Naive thymus-derived CD8-positive, alpha-beta T cell (primary cell): ENCODE results near the gene FAM117B. TPM values are rescaled to one million over a fixed set of nuclear protein-coding genes. Genes with fewer than 3 reads are reported as not detected.
"Not testable (repeated sequence)": the region's sequence is repeated elsewhere in the genome, so short reads cannot be mapped to it uniquely, and the experiment has no call there.

ENCODE experiments used
- ATAC-seq, 2 donors: fragments of 150-1000 bp; cut with Tn5 transposase in 1 of 2; sonication (Bioruptor Pico), chemical (Tn5 transposase) in 1 of 2; 1 replicate in 1 of 2; 2 replicates in 1 of 2; pipeline ENCODE4 v1.10.0; 2021; ENCODE audit warnings: mild to moderate bottlenecking in 2 of 2, moderate library complexity in 2 of 2
- POLR2A ChIA-PET: fragments of 350-600 bp; sonication (Branson Sonifier 250); formaldehyde crosslinking; loops from one replicate; lab custom pipeline; 2021; ENCODE audit warnings: antibody characterized with exemption; lab: Charles Lee
- DNase-seq, 10 donors: peaks; one replicate each; pipeline versions ENCODE4 v3.0.0 to v3.0.0-alpha.2; 2020 to 2022
- H3K27ac Mint-ChIP-seq, 10 donors: one replicate each; pipeline ENCODE4 v1.8.0; 2020 to 2022; ENCODE audit warnings: mild to moderate bottlenecking in 10 of 10, mixed read lengths in 10 of 10, moderate library complexity in 4 of 10, inconsistent platforms in 1 of 10
- H3K27me3 Mint-ChIP-seq, 5 donors: one replicate each; pipeline ENCODE4 v1.8.0; 2021 to 2022; ENCODE audit warnings: mixed read lengths in 5 of 5
- H3K36me3 Mint-ChIP-seq, 3 donors: one replicate each; pipeline ENCODE4 v1.8.0; 2020 to 2022; ENCODE audit warnings: mixed read lengths in 3 of 3, mild to moderate bottlenecking in 2 of 3, inconsistent platforms in 1 of 3
- H3K4me1 Mint-ChIP-seq, 4 donors: one replicate each; pipeline ENCODE4 v1.8.0; 2021 to 2022; ENCODE audit warnings: mixed read lengths in 4 of 4
- H3K4me3 Mint-ChIP-seq, 10 donors: one replicate each; pipeline ENCODE4 v1.8.0; 2020 to 2022; ENCODE audit warnings: mild to moderate bottlenecking in 10 of 10, mixed read lengths in 10 of 10, moderate library complexity in 6 of 10, inconsistent platforms in 1 of 10
- H3K9me3 Mint-ChIP-seq, 9 donors: one replicate each; pipeline ENCODE4 v1.8.0; 2020 to 2022; ENCODE audit warnings: mixed read lengths in 9 of 9, mild to moderate bottlenecking in 3 of 9, inconsistent platforms in 1 of 9, moderate library complexity in 1 of 9
- polyA plus RNA-seq, 3 donors: library from polyadenylated mRNA; unstranded; fragments of 300-500 nt; fragmentation: Illumina TruSeq; gene quantifications; one replicate each; pipeline ENCODE4 v1.2.3, GENCODE V29; 2021
- total RNA-seq, 8 experiments: library from RNA in 2 of 8; stranded (reverse) in 2 of 8; gene quantifications; one replicate each; pipeline ENCODE4 v1.2.3 and lab custom pipeline; 2021 to 2026

Gene FAM117B
- total and polyA plus RNA-seq, 5 experiments from 2014 or later: 11.0 to 57.2 (median 24.4) TPM

- H3K4me1 Mint-ChIP-seq: peaks cover 23 to 73% (median 56%) of the 10 kb centered on the region in 4 donors
These were observed 80.5 kb downstream of the FAM117B start for GRCh38 chr2:202714971-202715935.

GRCh38 chr2:202716114-202716718 is 81.4 kb downstream of the FAM117B start:
- Mint-ChIP-seq H3K27me3 (no peaks in the 10 kb centered on the region), H3K4me1 (peaks cover 19 to 70% (median 52%) of the 10 kb centered on the region in 4 donors), H3K36me3 (peaks cover 23 to 32% (median 27%) of the 10 kb centered on the region in 3 donors), H3K27ac (peak overlapping the region in 8 of 10 donors; percentile 9 to 86 (median 60)), H3K4me3 (peak overlapping the region in 5 of 10 donors; percentile 24 to 41 (median 34)), H3K9me3 (peaks cover 5 to 52% (median 29%) of the 10 kb centered on the region in 9 donors)
- ATAC-seq (no peak), DNase-seq (no peak)
- POLR2A ChIA-PET: interaction anchor here (0.6 to 5.5 kb wide), 2 partner anchors 81 to 658 kb away, joined by 3 to 25 read pairs; partner anchors contain the start of gene FAM117B

More at GRCh38 chr2:202714971-202715935, 80.5 kb downstream of the FAM117B start:
- H3K36me3 Mint-ChIP-seq: peaks cover 23 to 32% (median 27%) of the 10 kb centered on the region in 3 donors
- not testable (repeated sequence) for H3K27me3 Mint-ChIP-seq, H3K4me3 Mint-ChIP-seq, ATAC-seq, DNase-seq
- H3K27ac Mint-ChIP-seq: peak overlapping the region in 1 of 10 donors; percentile 19
- POLR2A ChIA-PET: interaction anchor here (0.6 to 5.5 kb wide), 2 partner anchors 80 to 659 kb away, joined by 3 to 25 read pairs; partner anchors contain the start of gene FAM117B
- peaks cover 5 to 52% (median 29%) of the 10 kb centered on the region in 9 donors for H3K9me3 Mint-ChIP-seq

GRCh38 chr2:202716953-202717597 is 82.3 kb downstream of the FAM117B start:
- Mint-ChIP-seq H3K27ac (peak overlapping the region in 9 of 10 donors; percentile 5 to 82 (median 74)), H3K9me3 (peaks cover 5 to 47% (median 28%) of the 10 kb centered on the region in 9 donors), H3K36me3 (peaks cover 25 to 29% (median 27%) of the 10 kb centered on the region in 3 donors), H3K4me3 (peak overlapping the region in 2 of 10 donors; percentile 24 to 34), H3K4me1 (peaks cover 14 to 65% (median 46%) of the 10 kb centered on the region in 4 donors), H3K27me3 (no peaks in the 10 kb centered on the region)
- DNase-seq (no peak), ATAC-seq (no peak)
- POLR2A ChIA-PET: interaction anchor here (5.5 kb wide), 1 partner anchor 82 kb away, joined by 25 read pairs; the partner anchor contains the start of gene FAM117B

- Mint-ChIP-seq H3K36me3 (peaks cover 21 to 26% (median 25%) of the 10 kb centered on the region in 3 donors), H3K27ac (peak overlapping the region; percentile 54 to 82 (median 76)), H3K9me3 (peaks cover 5 to 40% (median 21%) of the 10 kb centered on the region in 9 donors), H3K27me3 (no peaks in the 10 kb centered on the region), H3K4me1 (peaks cover 17 to 64% (median 48%) of the 10 kb centered on the region in 4 donors), H3K4me3 (peak overlapping the region in 6 of 10 donors; percentile 34 to 72 (median 54))
- ATAC-seq: peak; percentile 42 to 44
- POLR2A ChIA-PET: interaction anchor here (5.5 kb wide), 1 partner anchor 82 kb away, joined by 25 read pairs; the partner anchor contains the start of gene FAM117B
- no peak for DNase-seq
These were observed 83.0 kb downstream of the FAM117B start for GRCh38 chr2:202717598-202718310.

- peaks cover 0 to 32% (median 13%) of the 10 kb centered on the region in 9 donors for H3K9me3 Mint-ChIP-seq
- peak overlapping the region in 7 of 10 donors; percentile 15 to 69 (median 29) for H3K4me3 Mint-ChIP-seq
- H3K4me1 Mint-ChIP-seq: peaks cover 19 to 65% (median 54%) of the 10 kb centered on the region in 4 donors
- POLR2A ChIA-PET: interaction anchor here (0.6 to 5.5 kb wide), 2 partner anchors 22 to 83 kb away, joined by 5 to 25 read pairs; partner anchors contain the start of gene FAM117B
- peaks cover 12 to 23% (median 17%) of the 10 kb centered on the region in 3 donors for H3K36me3 Mint-ChIP-seq
- ATAC-seq (no peak), DNase-seq (no peak)
- H3K27ac Mint-ChIP-seq: peak overlapping the region in 9 of 10 donors; percentile 41 to 82 (median 73)
- H3K27me3 Mint-ChIP-seq: no peaks in the 10 kb centered on the region
These were observed 83.8 kb downstream of the FAM117B start for GRCh38 chr2:202718614-202719013.

GRCh38 chr2:202720226-202720625 is 85.5 kb downstream of the FAM117B start:
- Mint-ChIP-seq H3K27ac (peak overlapping the region in 1 of 10 donors; percentile 39), H3K27me3 (no peaks in the 10 kb centered on the region), H3K9me3 (peaks cover 0 to 26% (median 11%) of the 10 kb centered on the region in 9 donors), H3K36me3 (peaks cover 16 to 29% (median 22%) of the 10 kb centered on the region in 3 donors), H3K4me1 (peaks cover 19 to 69% (median 58%) of the 10 kb centered on the region in 4 donors), H3K4me3 (no peak overlapping the region)
- ATAC-seq (no peak), DNase-seq (no peak)
- POLR2A ChIA-PET: interaction anchor here (0.7 to 5.5 kb wide), 3 partner anchors 27 to 85 kb away, joined by 3 to 25 read pairs (median 4); partner anchors contain the start of gene FAM117B

GRCh38 chr2:202721621-202722020 is 86.9 kb downstream of the FAM117B start:
- Mint-ChIP-seq H3K27me3 (no peaks in the 10 kb centered on the region), H3K9me3 (peaks cover 0 to 13% (median 3%) of the 10 kb centered on the region in 9 donors), H3K4me3 (no peak overlapping the region), H3K36me3 (peaks cover 14 to 35% (median 21%) of the 10 kb centered on the region in 3 donors), H3K4me1 (peaks cover 20 to 68% (median 59%) of the 10 kb centered on the region in 4 donors), H3K27ac (no peak overlapping the region)
- DNase-seq (no peak), ATAC-seq (no peak)
- POLR2A ChIA-PET: no interaction called here

GRCh38 chr2:202723746-202724145 is 89.0 kb downstream of the FAM117B start:
- ATAC-seq (no peak), DNase-seq (no peak)
- Mint-ChIP-seq H3K27me3 (no peaks in the 10 kb centered on the region), H3K36me3 (peaks cover 14 to 42% (median 22%) of the 10 kb centered on the region in 3 donors), H3K9me3 (no peaks in the 10 kb centered on the region), H3K4me3 (no peak overlapping the region), H3K4me1 (peaks cover 17 to 57% (median 55%) of the 10 kb centered on the region in 4 donors), H3K27ac (no peak overlapping the region)
- POLR2A ChIA-PET: interaction anchor here (0.7 to 1.4 kb wide), 3 partner anchors 59 to 188 kb away, joined by 4 to 7 read pairs (median 4); partner anchors contain the start of genes FAM117B and WDR12

GRCh38 chr2:202726070-202726469 is 91.3 kb downstream of the FAM117B start:
- H3K36me3 Mint-ChIP-seq: peaks cover 22 to 62% (median 43%) of the 10 kb centered on the region in 3 donors

GRCh38 chr2:202736826-202737225 is 102.1 kb downstream of the FAM117B start:
- H3K27me3 Mint-ChIP-seq: no peaks in the 10 kb centered on the region
- H3K4me3 Mint-ChIP-seq: peak overlapping the region in 8 of 10 donors; percentile 27 to 72 (median 54)
- DNase-seq: peak in 1 of 10 donors; percentile 23
- peak overlapping the region in 8 of 10 donors; percentile 13 to 90 (median 72) for H3K27ac Mint-ChIP-seq
- peaks cover 0 to 22% (median 7%) of the 10 kb centered on the region in 9 donors for H3K9me3 Mint-ChIP-seq
- H3K36me3 Mint-ChIP-seq: peaks cover 11 to 63% (median 34%) of the 10 kb centered on the region in 3 donors
- POLR2A ChIA-PET: interaction anchor here (0.6 to 2.3 kb wide), 3 partner anchors 37 to 468 kb away, joined by 3 to 7 read pairs (median 6); partner anchors contain the start of gene FAM117B
- peaks cover 7 to 35% (median 28%) of the 10 kb centered on the region in 4 donors for H3K4me1 Mint-ChIP-seq
- ATAC-seq: peak; percentile 53 to 72

More at GRCh38 chr2:202726070-202726469, 91.3 kb downstream of the FAM117B start:
- Mint-ChIP-seq H3K4me1 (peaks cover 19 to 43% (median 41%) of the 10 kb centered on the region in 4 donors), H3K9me3 (no peaks in the 10 kb centered on the region), H3K27me3 (no peaks in the 10 kb centered on the region), H3K27ac (no peak overlapping the region), H3K4me3 (no peak overlapping the region)
- ATAC-seq (no peak), DNase-seq (no peak)
- POLR2A ChIA-PET: no interaction called here
